C1 segment of cervical spinal cord (tissue), 14 donors: ENCODE results near the gene SOAT2.
"Not testable (repeated sequence)": the region's sequence is repeated elsewhere in the genome, so short reads cannot be mapped to it uniquely, and the experiment has no call there.

Experiments used
- DNase-seq, 14 donors: peaks; one replicate each; lab custom pipeline; 2025; lab: John Stamatoyannopoulos, UW

The SOAT2 gene

GRCh38 chr12:53133722-53134121, 30.4 kb downstream of the SOAT2 start:
- no peak for DNase-seq

- no peak for DNase-seq
Measured at GRCh38 chr12:53143355-53143754, 40.1 kb downstream of the SOAT2 start.

GRCh38 chr12:53145383-53146260, 42.3 kb downstream of the SOAT2 start:
- no peak for DNase-seq

GRCh38 chr12:53147181-53147580, 43.9 kb downstream of the SOAT2 start:
- DNase-seq: no peak

- DNase-seq: no peak
Measured at GRCh38 chr12:53147653-53148052, 44.4 kb downstream of the SOAT2 start.

- no peak for DNase-seq
Measured at GRCh38 chr12:53151039-53151438, 47.8 kb downstream of the SOAT2 start.

GRCh38 chr12:53152390-53152789, 49.1 kb downstream of the SOAT2 start:
- DNase-seq: no peak

GRCh38 chr12:53159195-53159839, 56.0 kb downstream of the SOAT2 start:
- peak in 12 of 14 donors; percentile 4 to 79 (median 42) for DNase-seq

- DNase-seq: no peak
Measured at GRCh38 chr12:53160000-53160399, 56.7 kb downstream of the SOAT2 start.

GRCh38 chr12:53160673-53161072, 57.4 kb downstream of the SOAT2 start:
- no peak for DNase-seq

- no peak for DNase-seq
Measured at GRCh38 chr12:53161119-53161911, 58.0 kb downstream of the SOAT2 start.

- DNase-seq: not testable (repeated sequence)
Measured at GRCh38 chr12:53163008-53163407, 59.7 kb downstream of the SOAT2 start.

- no peak for DNase-seq
Measured at GRCh38 chr12:53166837-53167236, 63.6 kb downstream of the SOAT2 start.

- DNase-seq: no peak
Measured at GRCh38 chr12:53169644-53170043, 66.4 kb downstream of the SOAT2 start.

- DNase-seq: no peak
Measured at GRCh38 chr12:53170215-53170614, 66.9 kb downstream of the SOAT2 start.

- no peak for DNase-seq
Measured at GRCh38 chr12:53170876-53171724, 67.8 kb downstream of the SOAT2 start.

- DNase-seq: no peak
Measured at GRCh38 chr12:53171725-53172329, 68.5 kb downstream of the SOAT2 start.

GRCh38 chr12:53172352-53172751, 69.1 kb downstream of the SOAT2 start:
- no peak for DNase-seq

- DNase-seq: no peak
Measured at GRCh38 chr12:53173085-53173715, 69.9 kb downstream of the SOAT2 start.
